HepG2 (cell line): ENCODE measurements around the gene CD37.
"Not testable (repeated sequence)": the region's sequence is repeated elsewhere in the genome, so short reads cannot be mapped to it uniquely, and the experiment has no call there.

ENCODE experiments used
- BORCS8-MEF2B ChIP-seq: sonication (generic); formaldehyde crosslinking; IDR thresholded peaks from 2 replicates; pipeline ENCODE4 v1.8.0; 2022; ENCODE audit warnings: mild to moderate bottlenecking, missing genetic modification reagents
- JUND ChIP-seq: sonication (generic); formaldehyde crosslinking; IDR thresholded peaks from 2 replicates; pipeline ENCODE4 v1.8.0; 2022; ENCODE audit warnings: mild to moderate bottlenecking, missing genetic modification reagents
- POLR2AphosphoS2 ChIP-seq: IDR thresholded peaks from 2 replicates; pipeline ENCODE4 v1.6.1; 2011; ENCODE audit warnings: low read depth, low read length, improper control_type of control experiment
- SP1 ChIP-seq, 2 experiments: fragments of 450-650 bp in 1 of 2; sonication (generic) in 1 of 2; formaldehyde crosslinking in 1 of 2; IDR thresholded peaks; 2 replicates each; pipeline versions ENCODE4 v1.4.0 to v1.6.1; 2016 to 2020; ENCODE audit warnings: missing genetic modification reagents in 1 of 2
- YY1 ChIP-seq: IDR thresholded peaks from 2 replicates; pipeline ENCODE4 v1.6.1; 2011; ENCODE audit warnings: low read length, low read depth, moderate library complexity, mild to moderate bottlenecking; ENCODE audit not compliant: insufficient read depth, insufficient replicate concordance
- ZNF138 ChIP-seq: sonication (generic); formaldehyde crosslinking; IDR thresholded peaks from 2 replicates; pipeline ENCODE4 v1.5.0; 2020; ENCODE audit warnings: mild to moderate bottlenecking, low read depth, missing genetic modification reagents
- ZNF530 ChIP-seq: sonication (generic); formaldehyde crosslinking; IDR thresholded peaks from 2 replicates; pipeline ENCODE4 v1.5.0; 2020; ENCODE audit warnings: low read depth, mild to moderate bottlenecking, missing genetic modification reagents
- ZNF589 ChIP-seq: sonication (generic); formaldehyde crosslinking; conservative IDR thresholded peaks from 2 replicates; pipeline ENCODE4 v1.8.0; 2022; ENCODE audit warnings: mild to moderate bottlenecking, moderate library complexity, missing genetic modification reagents
- TF ChIP-seq, protein P1 (sequence below): sonication (generic); formaldehyde crosslinking; IDR thresholded peaks from 2 replicates; pipeline ENCODE4 v1.4.0; 2020; ENCODE audit warnings: missing genetic modification reagents

DNA sequence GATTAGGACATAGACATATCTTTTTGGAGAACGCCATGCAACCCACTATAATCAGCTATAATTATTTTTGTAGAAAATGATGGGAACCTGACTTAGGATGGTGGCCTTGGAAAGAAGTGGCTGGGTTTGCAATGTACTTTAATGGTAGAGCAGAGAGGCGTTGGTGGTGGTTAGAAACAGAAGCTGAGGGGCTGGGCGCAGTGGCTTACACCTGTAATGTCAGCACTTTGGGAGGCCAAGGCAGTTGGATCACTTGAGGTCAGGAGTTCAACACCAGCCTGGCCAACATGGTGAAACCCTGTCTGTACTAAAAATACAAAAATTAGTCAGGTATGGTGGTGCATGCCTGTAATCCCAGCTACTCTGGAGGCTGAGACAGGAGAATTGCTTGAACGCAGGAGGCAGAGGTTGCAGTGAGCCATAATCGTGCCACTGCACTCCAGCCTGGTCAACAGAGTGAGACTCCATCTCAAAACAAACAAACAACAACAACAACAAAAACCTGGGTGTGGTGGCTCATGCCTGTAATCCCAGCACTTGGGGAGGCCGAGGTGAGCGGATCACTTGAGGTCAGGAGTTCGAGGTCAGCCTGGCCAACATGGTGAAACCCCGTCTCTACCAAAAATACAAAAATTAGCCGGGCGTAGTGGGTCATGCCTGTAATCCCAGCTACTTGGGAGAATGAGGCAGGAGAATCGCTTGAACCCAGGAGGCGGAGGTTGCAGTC is 2.4 kb upstream of the CD37 start:
- not testable (repeated sequence) for TF ChIP-seq JUND (CRISPR knock-in tag); ZNF530; ZNF138 (CRISPR knock-in tag); BORCS8-MEF2B; YY1; POLR2AphosphoS2; ZNF589 (CRISPR knock-in tag); SP1 (IDR thresholded peaks at IDR 0.05); SP1 (CRISPR knock-in tag; IDR thresholded peaks at IDR 0.05)
- TF ChIP-seq, protein P1, sequence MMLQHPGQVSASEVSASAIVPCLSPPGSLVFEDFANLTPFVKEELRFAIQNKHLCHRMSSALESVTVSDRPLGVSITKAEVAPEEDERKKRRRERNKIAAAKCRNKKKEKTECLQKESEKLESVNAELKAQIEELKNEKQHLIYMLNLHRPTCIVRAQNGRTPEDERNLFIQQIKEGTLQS (CRISPR knock-in tag): not testable (repeated sequence)
